AG09319 (cell line): ENCODE results near the gene FAM3C.
"Not testable (repeated sequence)": the region's sequence is repeated elsewhere in the genome, so short reads cannot be mapped to it uniquely, and the experiment has no call there.

Source experiments
- DNase-seq: peaks from one replicate; pipeline ENCODE4 v3.0.0-alpha.2; 2010; ENCODE audit warnings: low read depth; ENCODE audit errors: extremely low read depth
- TF ChIP-seq, protein P1 (sequence below): IDR thresholded peaks from 2 replicates; pipeline ENCODE4 v1.5.1; 2011; ENCODE audit warnings: low read depth, mild to moderate bottlenecking, inconsistent platforms, low read length, moderate library complexity

FAM3C gene

DNA sequence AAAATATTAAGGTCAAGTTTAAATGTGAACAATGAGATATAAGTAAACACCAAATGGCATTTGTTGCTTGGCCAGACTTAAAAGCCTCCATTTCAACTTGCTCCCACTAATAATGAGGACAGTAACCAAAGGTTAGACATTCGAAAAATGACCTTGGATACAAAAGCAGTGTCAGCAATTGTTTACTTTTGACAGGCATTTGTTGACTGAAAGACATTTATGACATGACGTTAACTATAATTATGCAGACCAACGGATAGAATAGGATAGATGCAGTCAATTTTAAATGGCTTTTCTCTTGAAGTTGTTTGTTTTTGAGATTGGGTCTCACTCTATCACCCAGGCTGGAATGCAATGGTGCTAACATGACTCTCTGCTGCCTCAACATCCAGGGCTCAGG lies 73.6 kb downstream of the FAM3C start:
- no peak for DNase-seq
- TF ChIP-seq, protein P1, sequence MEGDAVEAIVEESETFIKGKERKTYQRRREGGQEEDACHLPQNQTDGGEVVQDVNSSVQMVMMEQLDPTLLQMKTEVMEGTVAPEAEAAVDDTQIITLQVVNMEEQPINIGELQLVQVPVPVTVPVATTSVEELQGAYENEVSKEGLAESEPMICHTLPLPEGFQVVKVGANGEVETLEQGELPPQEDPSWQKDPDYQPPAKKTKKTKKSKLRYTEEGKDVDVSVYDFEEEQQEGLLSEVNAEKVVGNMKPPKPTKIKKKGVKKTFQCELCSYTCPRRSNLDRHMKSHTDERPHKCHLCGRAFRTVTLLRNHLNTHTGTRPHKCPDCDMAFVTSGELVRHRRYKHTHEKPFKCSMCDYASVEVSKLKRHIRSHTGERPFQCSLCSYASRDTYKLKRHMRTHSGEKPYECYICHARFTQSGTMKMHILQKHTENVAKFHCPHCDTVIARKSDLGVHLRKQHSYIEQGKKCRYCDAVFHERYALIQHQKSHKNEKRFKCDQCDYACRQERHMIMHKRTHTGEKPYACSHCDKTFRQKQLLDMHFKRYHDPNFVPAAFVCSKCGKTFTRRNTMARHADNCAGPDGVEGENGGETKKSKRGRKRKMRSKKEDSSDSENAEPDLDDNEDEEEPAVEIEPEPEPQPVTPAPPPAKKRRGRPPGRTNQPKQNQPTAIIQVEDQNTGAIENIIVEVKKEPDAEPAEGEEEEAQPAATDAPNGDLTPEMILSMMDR, result no peak

DNA sequence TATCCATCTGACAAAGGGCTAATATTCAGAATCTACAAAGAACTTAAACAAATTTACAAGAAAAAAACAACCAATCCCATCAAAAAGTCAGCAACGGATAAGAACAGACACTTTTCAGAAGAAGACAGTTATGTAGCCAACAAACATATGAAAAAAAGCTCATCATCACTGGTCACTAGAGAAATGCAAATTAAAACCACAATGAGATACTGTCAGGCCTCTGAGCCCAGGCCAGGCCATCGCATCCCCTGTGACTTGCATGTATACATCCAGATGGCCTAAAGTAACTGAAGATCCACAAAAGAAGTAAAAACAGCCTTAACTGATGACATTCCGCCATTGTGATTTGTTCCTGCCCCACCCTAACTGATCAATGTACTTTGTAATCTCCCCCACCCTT lies 80.9 kb downstream of the FAM3C start:
- not testable (repeated sequence) for DNase-seq

DNA sequence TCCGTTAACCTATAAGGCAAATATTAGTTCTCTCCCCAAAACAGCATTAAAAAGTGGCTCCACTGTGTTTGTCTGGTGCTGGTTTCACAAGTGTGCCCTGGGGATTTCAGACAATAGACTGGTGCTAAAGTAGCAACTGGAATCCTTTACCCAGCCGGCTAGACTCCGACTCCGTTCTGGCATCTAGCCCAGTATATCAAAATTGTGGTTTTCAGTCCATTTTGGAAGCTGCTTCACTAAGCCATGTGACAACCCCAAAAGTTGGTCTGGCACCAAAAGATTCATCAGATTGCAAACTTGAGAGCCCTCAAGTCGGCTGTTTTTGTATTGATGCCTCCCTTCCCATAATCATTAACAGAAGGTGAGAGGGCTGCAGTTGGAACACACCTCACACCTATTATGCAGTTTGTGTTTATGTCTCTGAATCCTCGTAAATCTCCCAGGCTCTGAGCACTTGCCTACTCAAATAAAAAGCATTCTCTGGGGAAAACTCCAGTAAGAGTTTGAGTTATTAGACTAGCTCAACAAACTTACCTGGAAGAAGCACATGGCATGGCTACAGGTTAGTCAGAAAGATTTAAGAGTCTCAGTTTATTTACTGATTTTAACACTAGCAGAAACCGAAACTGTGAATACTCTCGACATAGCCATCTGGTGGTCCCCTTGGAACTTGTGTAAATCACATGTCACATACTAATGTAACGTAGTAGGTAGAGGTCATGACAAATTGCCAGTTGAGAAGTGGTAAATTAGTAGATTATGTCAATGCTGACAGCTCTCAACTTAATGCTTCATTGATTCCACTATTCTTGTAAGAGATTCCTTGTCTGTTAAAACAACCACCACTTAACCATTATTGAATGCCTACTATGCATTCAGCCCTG lies 82.1 kb downstream of the FAM3C start:
- TF ChIP-seq, protein P1, result no peak
- DNase-seq, result peak; percentile 29

DNA sequence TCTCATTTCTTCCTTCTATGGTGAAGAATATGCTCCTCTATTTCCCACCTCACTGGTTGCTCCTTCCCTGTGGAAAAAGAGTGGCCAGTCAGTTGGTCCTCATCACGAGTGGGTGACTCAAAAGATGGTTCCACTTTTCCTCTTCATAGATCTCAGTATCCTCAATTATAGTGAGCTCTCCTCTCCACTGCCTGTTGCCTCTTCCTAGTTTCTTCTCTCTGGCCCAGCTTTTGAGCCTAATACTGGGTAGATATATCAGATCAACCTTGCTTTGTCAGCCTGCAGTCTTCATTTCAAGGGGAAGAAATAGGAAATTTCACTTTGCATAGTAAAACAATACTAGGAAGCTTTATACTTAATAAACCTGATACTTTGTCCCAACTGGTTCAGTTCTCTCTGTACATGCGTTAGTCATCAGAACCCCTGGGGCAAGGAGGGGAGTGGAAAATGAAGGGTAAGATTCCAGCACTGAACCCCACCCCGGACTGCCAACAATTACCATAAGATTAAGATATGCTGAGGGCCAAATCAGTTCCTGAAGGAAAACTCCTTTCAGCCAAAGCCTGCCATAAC lies 82.8 kb downstream of the FAM3C start:
- no peak for DNase-seq
- TF ChIP-seq, protein P1, result no peak

DNA sequence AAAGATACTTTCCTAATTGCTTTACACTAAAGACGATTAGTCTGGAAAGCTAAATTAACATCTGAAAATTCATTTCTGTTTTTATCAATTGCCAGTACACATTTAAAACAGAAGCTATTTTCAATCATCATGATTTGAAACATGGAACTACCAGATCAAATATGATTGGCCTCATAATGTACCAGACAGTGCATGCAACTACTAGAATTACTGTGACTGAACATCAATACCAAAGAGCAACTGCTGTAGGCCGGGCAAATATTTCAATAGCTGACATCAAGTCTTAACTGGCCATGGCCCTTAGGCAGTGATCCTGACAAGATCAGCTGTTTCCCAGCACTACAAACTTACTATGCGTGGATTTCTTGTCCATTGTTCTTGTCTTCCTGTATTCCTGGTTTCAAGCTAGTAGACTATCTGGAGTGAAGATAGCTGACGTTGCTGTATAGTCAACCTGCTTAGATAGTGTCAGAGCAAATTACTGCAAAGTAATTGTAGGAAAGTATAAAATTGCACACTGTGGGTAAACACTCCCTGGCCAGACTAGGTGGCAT lies 89.0 kb downstream of the FAM3C start:
- TF ChIP-seq, protein P1, result no peak
- no peak for DNase-seq

DNA sequence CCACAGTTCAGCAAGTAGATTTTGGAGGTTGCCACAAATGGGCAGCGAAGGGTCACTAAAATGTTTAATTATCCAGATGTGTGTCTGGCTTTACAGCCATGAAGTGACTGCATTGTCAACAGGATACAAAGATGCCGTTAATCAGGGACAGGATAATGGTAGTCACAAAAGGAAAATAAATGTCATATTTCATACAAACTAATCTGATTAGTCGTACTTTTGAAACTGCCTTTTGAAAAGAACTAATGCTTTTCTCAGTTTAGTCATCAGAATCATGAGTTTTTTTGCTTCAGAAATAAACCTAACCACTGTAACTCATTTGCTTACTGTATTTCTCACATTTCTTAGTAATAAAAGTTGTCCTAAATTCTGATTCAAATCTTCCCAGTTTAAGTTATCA lies 89.5 kb downstream of the FAM3C start:
- TF ChIP-seq, protein P1, result no peak
- DNase-seq, result no peak

DNA sequence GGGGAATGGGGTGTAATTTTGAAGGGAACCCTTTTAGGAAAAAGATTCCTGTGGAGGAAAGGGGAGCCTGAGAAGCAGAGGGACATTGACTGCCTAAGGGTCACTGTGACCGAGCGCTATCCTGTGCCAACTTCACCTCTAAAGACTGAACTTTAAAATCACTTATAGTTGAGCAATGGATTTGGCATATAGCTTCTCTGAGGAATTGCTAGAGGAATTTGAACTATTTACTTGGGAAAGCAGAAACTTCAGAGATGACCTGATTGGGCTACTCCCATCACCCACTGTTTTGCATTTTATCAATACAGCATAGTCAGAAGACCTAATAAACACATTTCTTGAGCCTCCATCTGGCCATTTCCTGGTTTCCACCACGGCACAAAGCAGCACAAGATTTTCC lies 91.0 kb downstream of the FAM3C start:
- no peak for DNase-seq

More for the DNA sequence above, 91.0 kb downstream of the FAM3C start:
- TF ChIP-seq, protein P1, result no peak
